ENCODE measurements around the gene GBP3.
"Not testable (repeated sequence)": the region's sequence is repeated elsewhere in the genome, so short reads cannot be mapped to it uniquely, and the experiment has no call there.

GBP3 gene

DNA sequence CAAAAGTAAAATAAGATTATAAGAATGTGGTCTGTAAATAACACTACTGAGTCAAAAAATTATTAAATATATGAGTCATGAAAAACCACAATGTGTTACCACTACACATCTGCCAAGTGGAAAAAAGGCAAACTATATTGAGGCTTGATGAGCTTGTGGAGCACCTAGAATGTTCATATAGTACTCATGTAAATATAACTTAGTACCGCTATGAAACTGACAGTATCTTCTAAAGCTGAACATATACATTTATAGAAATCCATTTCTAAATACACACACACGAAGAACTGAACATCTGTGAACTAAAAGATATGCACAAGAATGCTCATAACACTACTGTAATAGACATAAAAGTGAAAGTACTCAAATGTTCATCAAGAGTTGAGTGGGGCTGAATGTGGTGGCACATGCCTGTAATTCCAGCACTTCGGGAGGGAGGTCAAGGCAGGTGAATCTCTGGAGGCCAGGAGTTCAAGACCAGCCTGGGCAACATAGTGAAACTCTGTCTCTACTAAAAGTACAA, 18.5 kb upstream of the GBP3 start:
- peak; percentile 37 for DNase-seq (ENCODE audit: low spot score)

DNA sequence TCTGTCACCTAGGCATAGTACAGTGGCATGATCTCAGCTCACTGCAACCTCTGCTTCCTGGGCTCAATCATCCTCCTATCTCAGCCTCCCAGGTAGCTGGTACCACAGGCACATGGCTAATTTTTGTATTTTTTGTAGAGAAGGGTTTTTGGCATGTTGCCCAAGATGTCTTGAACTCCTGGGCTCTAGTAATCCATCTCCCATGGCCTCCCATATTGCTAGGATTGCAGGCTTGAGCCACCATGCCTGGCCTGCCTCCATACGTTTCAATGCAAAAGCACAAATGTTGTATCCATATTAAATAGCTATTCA, 17.6 kb upstream of the GBP3 start:
- no peak for DNase-seq (ENCODE audit: low spot score)

DNA sequence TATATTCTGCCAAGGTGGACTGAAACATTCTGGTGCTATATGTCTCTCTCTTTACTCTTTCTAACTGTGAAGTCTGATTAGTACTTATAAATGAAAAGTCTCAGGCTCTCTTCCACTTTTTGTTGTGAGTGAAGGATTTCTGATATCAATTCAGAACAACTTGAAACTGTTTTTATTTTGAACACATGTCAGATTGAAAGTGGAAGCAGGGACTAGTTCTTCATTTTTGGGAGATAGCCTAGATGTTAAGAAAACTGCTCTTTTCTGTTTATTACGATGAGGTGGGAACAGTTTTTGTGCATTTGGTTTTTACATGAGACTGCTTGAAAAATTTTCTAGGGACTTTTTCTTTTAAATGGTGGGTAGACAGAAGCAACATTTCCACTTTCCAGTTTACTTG, 14.5 kb upstream of the GBP3 start:
- DNase-seq (ENCODE audit: low spot score): no peak

DNA sequence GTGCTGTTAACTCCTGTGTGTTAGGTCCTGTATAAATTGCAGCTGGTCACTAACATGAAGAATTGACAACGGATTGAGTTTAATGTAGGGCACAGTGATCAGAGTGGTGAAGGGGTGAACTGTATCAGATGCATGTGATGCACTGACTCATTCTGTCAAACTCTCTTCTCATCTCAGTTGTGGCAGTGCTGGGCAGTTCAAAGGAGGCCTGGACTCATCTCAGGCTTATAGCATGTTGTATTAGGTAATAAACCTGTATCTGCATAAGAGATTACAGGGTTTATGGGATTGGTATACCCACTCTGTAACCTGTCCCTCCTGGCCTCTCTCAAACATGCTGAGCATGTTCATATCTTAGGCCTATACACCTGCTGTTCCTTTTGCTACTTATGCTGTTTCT, 12.4 kb upstream of the GBP3 start:
- no peak for DNase-seq (ENCODE audit: low spot score)

DNA sequence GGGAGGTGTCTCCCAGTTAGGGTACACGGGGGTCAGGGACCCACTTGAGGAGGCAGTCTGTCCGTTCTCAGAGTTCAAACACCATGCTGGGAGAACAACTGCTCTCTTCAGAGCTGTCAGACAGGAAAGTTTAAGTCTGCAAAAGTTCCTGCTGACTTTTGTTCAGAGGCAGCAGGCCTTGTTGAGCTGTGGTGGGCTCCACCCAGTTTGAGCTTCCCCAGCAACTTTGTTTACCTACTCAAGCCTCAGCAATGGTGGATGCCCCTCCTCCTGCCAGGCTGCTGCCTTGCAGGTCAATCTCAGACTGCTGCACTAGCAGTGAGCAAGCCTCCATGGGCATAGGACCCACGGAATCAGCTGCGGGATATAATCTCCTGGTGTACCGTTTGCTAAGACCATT, 11.3 kb upstream of the GBP3 start:
- not testable (repeated sequence) for DNase-seq (ENCODE audit: low spot score)

DNA sequence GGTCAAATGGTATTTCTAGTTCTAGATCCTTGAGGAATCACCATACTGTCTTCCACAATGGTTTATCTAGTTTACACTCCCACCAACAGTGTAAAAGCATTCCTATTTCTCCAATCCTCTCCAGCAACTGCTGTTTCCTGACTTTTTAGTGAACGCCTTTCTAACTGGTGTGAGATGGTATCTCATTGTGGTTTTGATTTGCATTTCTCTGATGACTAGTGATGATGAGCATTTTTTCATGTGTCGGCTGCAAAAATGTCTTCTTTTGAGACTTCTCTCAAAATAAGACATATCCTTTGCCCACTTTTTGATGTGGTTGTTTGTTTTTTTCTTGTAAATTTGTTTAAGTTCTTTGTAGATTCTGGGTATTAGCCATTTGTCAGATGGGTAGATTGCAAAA, 6.4 kb upstream of the GBP3 start:
- not testable (repeated sequence) for DNase-seq (ENCODE audit: low spot score)

DNA sequence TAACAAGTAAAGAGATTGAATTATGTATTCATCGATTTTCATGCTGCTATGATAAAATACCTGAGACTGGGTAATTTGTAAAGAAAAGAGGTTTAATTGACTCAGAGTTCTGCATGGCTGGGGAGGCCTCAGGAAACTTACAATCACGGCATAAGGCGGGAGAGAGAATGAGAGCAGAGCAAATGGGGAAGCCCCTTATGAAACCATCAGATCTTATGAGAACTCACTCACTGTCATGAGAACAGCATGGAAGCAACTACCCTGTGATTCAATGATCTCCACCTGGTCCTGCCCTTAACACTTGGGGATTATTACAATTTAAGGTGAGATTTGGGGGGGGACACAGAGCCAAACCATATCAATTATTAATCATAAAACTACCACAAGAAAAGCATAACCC, 3.3 kb upstream of the GBP3 start:
- DNase-seq (ENCODE audit: low spot score): no peak

DNA sequence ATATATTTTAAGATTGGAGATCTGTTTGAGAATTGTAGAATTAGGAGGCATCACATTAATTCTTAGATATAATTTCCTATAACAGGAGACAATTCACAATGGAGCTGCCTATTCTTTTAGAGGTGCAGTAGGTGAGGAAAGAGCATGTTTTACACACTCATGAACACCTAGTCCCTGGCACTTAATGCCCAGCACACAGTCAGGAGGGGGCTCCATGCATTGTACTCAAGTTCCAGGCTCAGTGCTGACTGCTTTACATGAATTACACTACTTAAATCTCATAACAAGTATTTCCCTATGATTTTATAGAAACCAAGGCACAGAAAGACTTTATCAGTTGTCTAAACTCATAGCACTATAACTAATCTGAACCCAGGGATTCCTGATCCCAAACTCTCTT, 360 bp upstream of the GBP3 start:
- no peak for DNase-seq (ENCODE audit: low spot score)

DNA sequence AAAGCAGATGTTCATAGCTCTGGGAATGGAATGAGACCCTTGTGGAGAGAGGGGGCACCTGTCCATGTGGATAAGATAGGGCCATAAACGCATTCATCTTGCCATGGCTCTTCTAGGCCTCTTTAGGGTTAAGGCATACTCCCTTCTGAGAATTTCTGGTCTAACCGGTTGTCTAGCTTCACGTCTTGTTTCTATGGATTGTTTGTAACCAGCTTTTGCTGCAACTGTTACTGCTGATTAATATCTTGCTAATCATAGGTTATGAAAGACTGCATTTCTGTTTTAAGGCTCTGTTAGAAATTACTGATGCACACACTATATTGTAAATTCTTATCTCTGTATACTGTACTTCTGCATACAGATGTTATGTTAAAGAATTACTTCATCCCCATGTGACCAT, 4.3 kb downstream of the GBP3 start:
- DNase-seq (ENCODE audit: low spot score): not testable (repeated sequence)

DNA sequence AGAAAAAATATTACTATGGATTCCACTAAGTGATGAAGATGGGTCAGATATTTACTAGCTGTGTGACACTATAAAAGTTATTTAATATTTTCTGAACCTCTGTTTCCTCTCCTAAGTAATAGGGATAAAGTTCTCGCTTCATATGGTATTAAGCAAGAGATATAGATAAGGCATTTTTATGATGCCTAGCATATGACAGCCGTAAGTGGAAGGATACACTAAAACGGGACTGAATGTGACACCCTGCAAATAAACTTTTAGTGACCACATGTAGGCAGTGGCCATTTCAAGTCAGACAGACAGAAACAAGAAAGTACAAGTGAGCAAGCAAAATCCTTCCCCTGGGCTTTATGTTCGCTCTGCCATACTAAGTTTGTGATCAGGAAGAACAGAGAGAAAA, 14.2 kb downstream of the GBP3 start:
- no peak for DNase-seq (ENCODE audit: low spot score)

DNA sequence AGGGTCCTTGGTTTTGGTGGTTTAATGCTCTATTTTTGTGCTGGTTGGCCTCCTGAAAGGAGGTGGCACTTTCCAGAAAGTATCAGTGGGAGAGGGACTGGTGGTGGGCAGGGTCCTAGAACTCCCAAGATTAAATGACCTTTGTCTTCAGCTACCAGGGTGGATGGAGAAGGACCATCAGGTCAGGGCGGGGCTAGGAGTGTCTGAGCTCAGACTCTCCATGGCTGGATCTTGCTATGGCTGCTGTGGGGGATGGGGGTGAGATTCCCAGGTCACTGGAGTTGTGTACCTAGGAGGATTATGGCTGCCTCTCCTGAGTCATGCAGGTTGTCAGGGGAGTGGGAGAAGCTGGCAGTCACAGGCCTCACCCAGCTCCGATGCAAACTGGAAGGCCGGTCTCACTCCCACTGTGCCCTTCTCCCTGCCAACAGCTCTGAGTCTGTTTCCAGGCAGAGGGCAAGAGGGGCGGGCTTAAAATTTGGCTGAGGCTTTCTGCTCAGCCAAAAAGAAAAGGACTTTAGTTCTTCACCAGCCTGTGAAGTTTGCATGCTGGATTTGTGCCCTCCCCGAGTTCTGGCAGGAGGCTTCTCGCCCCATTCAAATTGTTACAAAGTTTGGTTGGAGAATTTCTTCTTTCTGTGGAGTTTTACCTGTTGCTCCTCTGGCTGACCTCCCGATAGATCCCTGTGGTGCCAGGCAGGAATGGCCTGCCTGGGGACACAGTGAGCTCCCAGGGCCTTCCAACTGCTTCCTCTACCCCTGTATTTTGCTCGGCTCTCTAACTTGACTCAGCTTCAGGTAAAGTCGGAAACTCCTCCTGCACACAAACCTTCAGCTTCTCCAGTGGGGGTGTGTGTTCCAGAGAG, 17.1 kb downstream of the GBP3 start:
- DNase-seq (ENCODE audit: low spot score): no peak

DNA sequence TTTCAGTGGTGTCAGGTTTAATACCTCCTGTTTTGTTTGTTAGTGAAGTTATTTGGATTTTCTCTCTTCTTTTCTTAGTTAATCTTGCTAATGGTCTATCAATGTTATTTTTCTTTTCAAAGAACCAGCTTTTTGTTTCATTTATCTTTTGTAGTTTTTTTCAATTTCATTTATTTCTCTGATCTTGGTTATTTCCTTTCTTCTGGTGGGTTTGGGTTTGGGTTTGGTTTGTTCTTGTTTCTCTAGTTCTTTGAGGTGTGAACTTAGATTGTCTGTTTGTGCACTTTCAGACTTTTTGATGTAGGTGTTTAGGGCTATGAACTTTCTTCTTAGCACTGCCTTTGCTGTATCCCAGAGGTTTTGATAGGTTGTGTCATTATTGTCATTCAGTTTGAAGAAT, 20.5 kb downstream of the GBP3 start:
- not testable (repeated sequence) for DNase-seq (ENCODE audit: low spot score)

DNA sequence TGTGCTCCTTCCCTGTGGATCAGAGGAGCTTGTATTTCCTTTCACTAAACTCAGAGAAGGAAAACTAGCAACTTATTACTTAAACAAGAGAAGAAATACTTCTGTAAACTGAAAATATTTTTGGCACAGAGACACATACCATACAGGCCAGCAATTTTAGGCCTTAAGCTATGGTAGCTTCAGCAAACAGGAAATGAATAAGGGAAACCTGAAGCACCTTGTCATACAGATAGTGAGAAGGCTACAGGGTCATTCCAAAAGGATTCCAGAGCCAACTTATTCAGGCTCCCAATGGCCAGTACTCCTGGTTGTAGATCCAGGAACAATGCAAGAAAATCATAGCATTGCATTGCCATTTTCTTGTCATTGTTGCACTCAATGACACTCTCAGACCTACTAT, 21.2 kb downstream of the GBP3 start:
- DNase-seq (ENCODE audit: low spot score): no peak

DNA sequence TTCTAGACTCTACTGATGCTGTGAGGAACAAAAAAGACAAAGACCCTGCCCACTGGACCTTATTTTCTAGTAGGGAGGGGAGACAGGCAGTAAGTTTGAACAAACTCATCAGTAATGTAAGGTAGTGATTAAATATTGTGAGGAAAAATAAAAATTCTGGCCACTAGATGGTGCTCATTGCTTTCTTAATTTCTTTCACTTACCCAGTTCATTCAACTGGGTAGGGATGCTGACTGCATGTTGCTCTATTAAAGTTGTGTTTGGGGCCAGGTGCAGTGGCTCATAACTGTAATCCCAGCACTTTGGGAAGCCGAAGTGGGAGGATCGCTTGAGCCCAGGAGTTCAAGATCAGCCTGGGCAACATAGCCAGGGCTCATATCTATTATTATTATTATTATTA, 23.9 kb downstream of the GBP3 start:
- DNase-seq (ENCODE audit: low spot score): peak; percentile 62

DNA sequence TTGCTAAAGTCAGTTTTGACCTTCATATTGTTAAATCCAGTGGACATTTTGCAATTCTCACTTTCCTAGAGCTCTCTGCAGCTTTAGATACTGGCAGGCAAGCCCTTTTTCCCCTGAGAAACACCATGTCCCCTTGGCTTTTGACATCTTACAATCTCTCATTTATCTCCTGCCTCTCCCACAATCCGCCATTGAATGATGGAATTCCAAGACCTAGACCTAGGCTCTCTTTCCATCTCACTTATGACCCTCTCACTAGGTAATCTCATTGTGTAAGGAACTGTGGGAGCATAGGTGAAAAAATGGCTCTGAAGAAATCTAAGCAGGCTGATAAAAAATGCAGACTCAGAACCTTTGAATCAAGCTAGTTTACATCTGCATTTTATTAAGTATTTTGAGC, 32.2 kb downstream of the GBP3 start:
- DNase-seq (ENCODE audit: low spot score): no peak

DNA sequence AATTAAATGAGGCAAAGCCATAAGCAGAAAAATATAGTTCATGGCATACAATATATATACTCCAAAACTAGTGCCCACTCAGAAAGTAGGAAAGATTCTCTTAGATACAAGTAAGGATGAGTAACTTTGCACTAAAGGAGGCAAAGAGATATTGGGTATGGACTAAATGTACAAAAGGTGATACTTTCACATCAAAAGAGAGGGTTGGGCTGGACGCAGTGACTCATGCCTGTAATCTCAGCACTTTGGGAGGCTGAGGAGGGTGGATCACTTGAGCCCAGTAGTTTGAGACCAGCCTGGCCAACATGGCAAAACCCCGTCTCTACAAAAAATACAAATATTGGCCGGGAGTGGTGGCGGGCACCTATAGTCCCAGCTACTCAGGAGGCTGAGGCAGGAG, 37.0 kb downstream of the GBP3 start:
- DNase-seq (ENCODE audit: low spot score): no peak

DNA sequence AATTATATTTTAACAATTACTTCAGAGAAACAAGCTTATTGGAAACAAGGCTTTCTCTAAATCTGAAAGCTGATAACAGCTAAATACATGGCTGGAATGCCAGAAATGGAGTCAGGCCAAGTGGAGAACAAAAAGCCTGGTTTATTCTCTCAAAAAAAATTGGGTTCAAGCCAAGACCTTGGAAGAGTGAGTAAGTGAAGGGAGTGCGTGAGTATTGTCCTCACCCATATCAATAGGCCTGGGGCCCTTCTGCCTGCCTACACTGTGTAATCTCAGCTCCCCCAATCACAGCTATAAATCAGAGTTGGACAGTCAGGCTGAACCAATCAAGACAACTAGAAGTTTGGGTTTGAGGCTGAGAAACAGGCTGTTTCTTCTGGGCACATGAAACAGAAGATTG, 37.6 kb downstream of the GBP3 start:
- DNase-seq (ENCODE audit: low spot score): peak; percentile 66

DNA sequence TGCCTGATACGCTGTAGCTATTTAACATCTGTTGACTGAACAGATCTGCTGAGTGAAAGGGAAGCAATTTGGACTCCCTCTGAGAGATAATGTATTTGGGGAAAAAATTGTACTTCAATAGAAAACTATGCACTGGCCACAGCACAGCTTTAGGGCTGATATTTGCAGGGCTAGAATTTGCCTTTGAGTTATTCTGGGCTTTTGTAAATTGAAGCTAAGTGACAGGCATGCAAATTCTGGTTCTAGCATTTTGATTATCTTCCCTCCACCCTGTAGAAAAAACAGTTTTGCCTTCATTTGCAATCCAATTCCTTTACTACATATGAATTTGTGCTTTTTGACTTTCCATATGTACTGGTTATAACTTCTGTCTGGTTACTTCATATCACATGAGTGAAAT, 38.1 kb downstream of the GBP3 start:
- no peak for DNase-seq (ENCODE audit: low spot score)

DNA sequence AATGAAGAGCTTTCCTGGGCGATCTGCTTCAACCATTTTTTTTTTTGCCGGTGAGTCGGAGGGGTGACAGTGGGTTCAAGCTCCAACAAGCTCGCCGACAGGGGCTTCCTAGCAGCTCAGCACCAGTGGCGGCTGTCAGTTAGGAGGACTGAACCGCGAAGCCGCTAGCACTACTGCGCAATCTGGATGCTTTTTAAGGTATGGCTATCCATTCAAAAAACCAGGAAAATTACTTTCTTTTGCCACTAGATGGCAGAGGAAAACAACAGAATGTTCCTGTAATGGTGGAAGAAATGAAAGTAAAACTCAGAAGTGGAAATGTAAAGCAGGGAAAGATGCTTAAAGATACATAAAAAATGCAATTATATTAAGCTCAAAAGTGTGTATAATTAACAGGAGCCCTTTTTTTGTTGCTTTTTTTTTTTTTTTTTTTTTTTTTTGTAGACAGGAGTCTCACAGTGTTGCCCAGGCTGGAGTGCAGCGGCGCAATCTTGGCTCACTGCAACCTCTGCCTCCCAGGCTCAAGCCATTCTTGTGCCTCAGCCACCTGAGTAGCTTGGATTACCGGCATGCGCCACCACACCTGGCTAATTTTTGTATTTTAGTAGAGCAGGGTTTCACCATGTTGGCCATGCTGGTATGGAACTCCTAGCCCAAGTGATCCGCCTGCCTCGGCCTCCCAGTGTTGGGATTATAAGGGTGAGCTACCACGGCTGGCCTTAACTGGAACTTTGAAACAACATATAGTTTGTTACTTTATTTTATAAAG, 38.7 kb downstream of the GBP3 start:
- peak; percentile 64 for DNase-seq (ENCODE audit: low spot score)

DNA sequence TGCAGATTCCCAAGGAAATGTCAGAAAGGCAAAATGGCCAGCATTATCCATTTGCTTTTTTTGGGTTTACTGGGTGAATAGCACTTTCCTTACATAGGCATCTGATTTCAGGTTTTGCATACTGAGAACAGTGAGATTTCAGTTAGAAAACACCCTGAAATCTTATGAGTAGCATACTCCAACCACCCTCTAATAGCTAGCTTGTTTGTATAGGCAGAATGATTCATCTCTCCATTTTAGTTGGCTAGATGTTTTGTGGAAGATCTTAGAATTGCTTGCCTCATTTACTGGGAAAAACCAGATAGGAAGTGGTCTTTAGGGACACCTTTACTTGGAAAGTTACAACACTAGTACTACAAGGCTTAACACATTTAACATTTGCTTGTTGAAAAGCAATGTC, 40.6 kb downstream of the GBP3 start:
- DNase-seq (ENCODE audit: low spot score): no peak

DNA sequence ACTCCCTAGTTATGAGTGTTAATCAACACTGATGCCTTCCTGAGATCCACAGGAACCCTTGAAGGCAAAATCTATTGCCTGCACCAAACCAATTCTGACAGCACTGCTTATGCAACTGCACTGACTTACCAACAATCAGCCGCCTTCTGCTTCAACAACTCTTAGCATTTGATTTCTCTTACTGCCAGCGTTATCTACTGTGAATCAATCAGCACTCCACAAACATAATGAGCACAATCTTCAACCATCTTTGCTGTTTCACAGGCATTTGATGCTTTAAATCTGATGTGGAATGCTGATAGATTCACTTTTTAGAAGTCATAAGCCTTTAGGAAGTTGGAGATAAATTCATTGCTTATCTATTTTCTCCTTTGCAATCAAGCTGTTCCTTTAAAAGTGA, 41.2 kb downstream of the GBP3 start:
- DNase-seq (ENCODE audit: low spot score): not testable (repeated sequence)

DNA sequence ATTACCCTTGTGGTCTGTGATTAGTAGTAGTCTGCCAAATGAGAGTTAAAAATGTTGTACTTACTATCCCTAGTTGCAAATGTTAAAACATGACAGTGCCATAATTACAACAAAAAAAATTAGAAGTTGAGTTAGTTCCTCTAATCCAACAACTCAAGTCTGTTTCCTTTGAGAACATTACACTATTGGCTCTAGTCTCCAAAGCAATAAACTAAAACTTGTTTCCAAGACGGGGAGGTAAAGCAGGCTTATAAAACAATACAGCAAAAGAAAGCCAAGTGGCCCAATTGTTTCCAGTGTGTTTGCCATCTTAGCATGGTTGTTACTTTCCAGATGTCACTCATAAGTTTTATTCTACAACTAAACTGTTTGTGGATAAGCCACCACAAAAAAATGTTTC, 41.8 kb downstream of the GBP3 start:
- no peak for DNase-seq (ENCODE audit: low spot score)

DNA sequence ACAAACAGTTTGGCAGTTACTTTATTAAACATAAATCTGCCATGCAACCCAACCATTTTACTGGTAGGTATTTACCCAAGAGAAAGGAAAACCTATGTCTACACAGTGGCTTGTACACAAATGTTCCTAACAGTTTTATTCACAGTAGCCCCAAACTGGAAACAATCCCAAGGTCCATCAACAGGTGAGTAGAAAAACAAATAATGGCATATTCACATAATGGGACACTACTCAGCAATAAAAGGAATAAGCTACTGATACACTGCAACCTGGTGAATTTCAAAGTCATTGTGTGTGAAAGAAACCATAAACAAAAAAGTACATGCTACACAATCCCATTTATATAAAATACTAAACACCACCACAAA, 42.9 kb downstream of the GBP3 start:
- no peak for DNase-seq (ENCODE audit: low spot score)
